IPS DF 6.9 (cell line): ENCODE measurements around the gene HSPA14.
"Not testable (repeated sequence)": the region's sequence is repeated elsewhere in the genome, so short reads cannot be mapped to it uniquely, and the experiment has no call there.

ENCODE experiments used
- DNase-seq: peaks from one replicate; pipeline ENCODE4 v3.0.0-alpha.2; 2013; ENCODE audit warnings: low read depth, low spot score
- H3K27ac ChIP-seq: one replicate; pipeline ENCODE4 v1.5.1; 2013; ENCODE audit warnings: low read length, control low read depth
- H3K27me3 ChIP-seq: 2 replicates; pipeline ENCODE4 v1.6.1; 2013; ENCODE audit warnings: mild to moderate bottlenecking, low read length; ENCODE audit not compliant: control insufficient read depth, insufficient read depth
- H3K36me3 ChIP-seq: 2 replicates; pipeline ENCODE4 v1.6.1; 2013; ENCODE audit warnings: low read length; ENCODE audit not compliant: control insufficient read depth, insufficient read depth
- H3K4me1 ChIP-seq: 2 replicates; pipeline ENCODE4 v1.6.1; 2013; ENCODE audit warnings: low read length; ENCODE audit not compliant: control insufficient read depth, insufficient read depth
- H3K4me3 ChIP-seq: 2 replicates; pipeline ENCODE4 v1.5.1; 2013; ENCODE audit warnings: mild to moderate bottlenecking, low read length
- H3K9me3 ChIP-seq: 2 replicates; pipeline ENCODE4 v1.6.1; 2013; ENCODE audit warnings: low read length, inconsistent platforms; ENCODE audit not compliant: control insufficient read depth, insufficient read depth
- WGBS: extraction: QIAGEN DNeasy Blood & Tissue Kit; methylation state at CpG from one replicate; pipeline ENCODE4 v1.1.7; 2013; ENCODE audit warnings: mixed read lengths, missing lambda C conversion rate; ENCODE audit not compliant: insufficient read length, insufficient coverage; 5-methylcytosine and 5-hydroxymethylcytosine counted together

Gene HSPA14

GRCh38 chr10:14816717-14817116, 21.4 kb upstream of the HSPA14 start:
- not testable (repeated sequence) for H3K27ac ChIP-seq, H3K36me3 ChIP-seq, H3K9me3 ChIP-seq, H3K27me3 ChIP-seq, DNase-seq, H3K4me3 ChIP-seq, H3K4me1 ChIP-seq
- no CpG with 5 or more reads among the region's 7 CpGs for WGBS

DNA sequence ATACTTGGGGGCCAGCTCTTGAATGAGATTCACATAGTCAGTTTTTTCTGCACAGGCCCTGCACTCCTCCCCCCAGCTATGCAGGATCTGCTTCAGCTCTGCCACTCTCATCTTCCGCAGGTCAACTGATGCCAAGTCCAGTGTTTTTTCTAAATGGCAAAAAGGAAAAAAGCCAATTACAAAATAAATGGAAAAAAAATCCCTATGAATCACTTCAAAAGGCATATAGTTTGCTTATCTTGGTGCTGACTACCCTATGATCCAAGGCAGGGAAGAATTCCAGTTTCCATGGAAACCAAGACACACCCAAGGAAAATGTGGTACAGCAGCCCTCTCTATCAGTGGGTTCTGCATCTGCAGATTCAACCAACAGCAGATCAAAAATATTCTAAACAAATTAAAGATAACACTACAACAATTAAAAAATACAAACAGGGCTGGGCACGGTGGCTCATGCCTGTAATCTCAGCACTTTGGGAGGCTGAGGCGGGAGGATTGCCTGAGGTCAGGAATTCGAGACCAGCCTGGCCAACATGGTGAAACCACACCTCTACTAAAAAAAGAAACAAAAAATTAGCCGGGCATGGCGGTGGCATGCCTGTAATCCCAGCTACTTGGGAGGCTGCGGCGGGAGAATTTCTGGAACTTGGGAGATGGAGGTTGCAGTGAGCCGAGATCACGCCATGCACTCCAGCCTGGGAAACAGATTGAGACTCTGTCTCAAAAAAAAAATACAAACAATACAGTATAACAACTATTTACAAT, 17.9 kb upstream of the HSPA14 start:
- no CpG with 5 or more reads among the region's 10 CpGs for WGBS
- no peaks in the 10 kb centered on the region for H3K27me3 ChIP-seq
- no peaks in the 10 kb centered on the region for H3K9me3 ChIP-seq
- no peaks in the 10 kb centered on the region for H3K36me3 ChIP-seq
- no peak overlapping the region for H3K4me3 ChIP-seq
- no peaks in the 10 kb centered on the region for H3K4me1 ChIP-seq
- H3K27ac ChIP-seq, result no peak overlapping the region
- no peak for DNase-seq

DNA sequence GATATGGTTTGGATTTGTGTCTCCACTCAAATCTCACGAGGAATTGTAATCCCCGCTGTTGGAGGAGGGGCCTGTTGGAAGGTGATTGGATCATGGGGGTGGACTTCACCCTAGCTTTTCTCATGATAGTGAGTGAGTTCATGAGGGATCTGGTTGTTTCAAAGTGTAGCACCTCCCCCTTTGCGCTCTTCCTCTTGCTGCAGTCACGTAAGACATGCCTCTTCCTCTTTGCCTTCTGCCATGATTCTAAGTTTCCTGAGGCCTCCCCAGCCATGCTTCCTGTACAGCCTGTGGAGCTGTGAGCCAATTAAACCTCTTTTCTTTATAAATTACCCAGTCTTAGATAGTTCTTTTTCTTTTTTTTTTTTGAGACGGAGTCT, 17.3 kb upstream of the HSPA14 start:
- Histone ChIP-seq H3K27ac (no peak overlapping the region), H3K36me3 (no peaks in the 10 kb centered on the region), H3K4me1 (no peaks in the 10 kb centered on the region), H3K4me3 (no peak overlapping the region), H3K9me3 (no peaks in the 10 kb centered on the region), H3K27me3 (no peaks in the 10 kb centered on the region)
- no peak for DNase-seq
- WGBS, result no CpG with 5 or more reads among the region's 5 CpGs

DNA sequence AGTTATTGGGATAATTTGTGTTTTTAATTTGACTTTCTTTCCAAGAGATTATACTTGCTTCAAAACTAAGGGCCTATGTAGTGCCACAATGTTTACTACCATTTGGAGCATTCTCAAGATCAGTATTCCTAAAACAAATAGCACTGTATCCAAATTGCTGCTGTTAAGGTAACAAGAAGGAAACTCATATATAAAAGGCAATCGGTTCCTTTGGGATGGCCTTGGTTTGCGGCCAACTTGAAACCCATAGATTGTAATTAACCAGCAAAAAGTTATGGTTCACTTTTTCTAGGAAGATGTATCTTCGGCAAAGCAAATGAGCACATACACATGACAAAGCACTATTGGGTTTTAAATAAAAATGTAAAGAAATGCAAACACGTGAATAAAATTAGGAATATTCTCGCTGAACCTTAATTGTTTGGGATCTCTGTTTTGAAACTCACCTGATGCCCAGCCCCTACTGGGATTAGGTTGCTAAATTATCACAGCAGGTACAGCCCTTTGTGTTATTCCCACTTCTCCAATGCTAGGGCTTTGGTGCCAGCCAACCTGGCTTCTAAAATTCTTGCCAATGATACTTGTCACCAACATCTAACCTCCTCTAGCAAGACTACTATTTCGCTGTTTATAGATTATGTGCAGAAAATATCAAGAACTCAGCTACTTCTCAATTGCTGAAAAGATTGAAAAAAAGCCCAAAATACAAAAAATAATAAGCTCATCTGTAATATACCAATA, 16.3 kb upstream of the HSPA14 start:
- no peaks in the 10 kb centered on the region for H3K36me3 ChIP-seq
- no peaks in the 10 kb centered on the region for H3K9me3 ChIP-seq
- H3K27me3 ChIP-seq, result no peaks in the 10 kb centered on the region
- no CpG with 5 or more reads among the region's 6 CpGs for WGBS
- no peaks in the 10 kb centered on the region for H3K4me1 ChIP-seq
- no peak overlapping the region for H3K4me3 ChIP-seq
- DNase-seq, result no peak
- no peak overlapping the region for H3K27ac ChIP-seq

DNA sequence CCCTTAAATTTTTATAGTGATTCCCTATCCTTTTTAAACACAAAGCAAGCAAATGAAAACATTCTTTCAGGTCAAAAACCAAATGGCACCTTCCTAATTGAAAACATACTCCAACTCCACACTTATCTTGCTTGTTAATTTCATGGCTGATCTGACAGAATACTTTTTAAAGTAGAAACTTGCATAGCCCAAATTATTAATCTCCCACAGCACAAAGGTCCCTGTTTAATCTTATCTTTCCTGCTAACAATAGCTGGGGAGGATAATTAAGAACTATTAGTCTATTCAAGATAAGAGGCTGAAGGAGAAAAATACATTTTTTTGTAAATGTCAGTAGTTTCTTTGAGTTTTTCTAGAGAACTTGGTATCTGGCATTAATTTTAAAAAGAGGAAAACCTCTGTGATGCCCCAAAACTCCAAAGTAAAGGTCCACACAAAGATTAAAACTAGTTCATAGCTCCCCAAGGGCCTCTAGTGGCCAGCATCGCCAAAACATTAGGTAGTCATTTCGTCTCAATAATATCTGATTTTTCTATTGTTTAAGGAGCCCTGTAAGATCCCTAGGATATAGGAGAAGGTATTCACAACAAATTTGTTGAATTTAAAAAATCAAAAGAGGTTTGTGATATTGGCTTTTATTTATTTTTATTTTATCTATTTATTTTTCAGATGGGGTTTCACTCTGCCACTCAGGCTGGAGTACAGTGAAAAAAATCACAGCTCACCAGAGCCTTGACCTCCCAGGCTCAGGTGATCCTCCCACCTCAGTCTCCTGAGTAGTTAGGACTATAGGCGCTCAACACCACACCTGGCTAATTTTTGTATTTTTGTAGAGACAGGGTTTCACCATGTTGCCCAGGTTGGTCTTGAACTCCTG, 15.0 kb upstream of the HSPA14 start:
- Histone ChIP-seq H3K27me3 (no peaks in the 10 kb centered on the region), H3K27ac (no peak overlapping the region), H3K9me3 (no peaks in the 10 kb centered on the region), H3K4me3 (no peak overlapping the region), H3K4me1 (no peaks in the 10 kb centered on the region), H3K36me3 (no peaks in the 10 kb centered on the region)
- no peak for DNase-seq
- WGBS, result no CpG with 5 or more reads among the region's 3 CpGs

GRCh38 chr10:14823966-14824365, 14.1 kb upstream of the HSPA14 start:
- no peak overlapping the region for H3K27ac ChIP-seq
- no peaks in the 10 kb centered on the region for H3K27me3 ChIP-seq
- H3K4me3 ChIP-seq, result no peak overlapping the region
- H3K4me1 ChIP-seq, result no peaks in the 10 kb centered on the region
- no CpG with 5 or more reads among the region's 3 CpGs for WGBS
- DNase-seq, result no peak
- H3K9me3 ChIP-seq, result no peaks in the 10 kb centered on the region
- H3K36me3 ChIP-seq, result no peaks in the 10 kb centered on the region

- WGBS, result no CpG with 5 or more reads among the region's 1 CpG
- H3K27ac ChIP-seq, result no peak overlapping the region
- H3K9me3 ChIP-seq, result no peaks in the 10 kb centered on the region
- DNase-seq, result no peak
- H3K4me1 ChIP-seq, result no peaks in the 10 kb centered on the region
- no peaks in the 10 kb centered on the region for H3K27me3 ChIP-seq
- no peaks in the 10 kb centered on the region for H3K36me3 ChIP-seq
- H3K4me3 ChIP-seq, result no peak overlapping the region
Observed at GRCh38 chr10:14826076-14826829, 11.9 kb upstream of the HSPA14 start.

DNA sequence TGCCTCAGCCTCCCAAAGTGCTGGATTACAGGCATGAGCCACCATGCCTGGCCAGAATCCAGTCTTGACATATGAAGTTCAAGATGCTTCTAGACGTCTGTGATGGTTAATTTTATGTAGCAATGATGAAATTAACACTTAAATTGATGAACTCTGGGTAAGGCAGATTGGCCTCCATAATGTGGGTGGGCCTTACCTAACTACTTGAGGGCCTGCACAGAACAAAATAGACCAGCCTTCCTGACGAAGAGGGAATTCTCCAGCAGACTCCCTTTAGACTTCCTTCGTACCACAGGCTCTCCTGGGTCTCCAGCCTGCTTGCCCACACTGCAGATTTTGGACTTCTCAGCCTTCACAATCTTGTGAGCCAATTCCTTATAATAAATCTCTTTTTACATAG, 5.0 kb upstream of the HSPA14 start:
- no peaks in the 10 kb centered on the region for H3K4me1 ChIP-seq
- H3K36me3 ChIP-seq, result no peaks in the 10 kb centered on the region
- no peak overlapping the region for H3K27ac ChIP-seq
- H3K27me3 ChIP-seq, result no peaks in the 10 kb centered on the region
- H3K9me3 ChIP-seq, result no peaks in the 10 kb centered on the region
- H3K4me3 ChIP-seq, result no peak overlapping the region
- no peak for DNase-seq
- no CpG with 5 or more reads among the region's 3 CpGs for WGBS

DNA sequence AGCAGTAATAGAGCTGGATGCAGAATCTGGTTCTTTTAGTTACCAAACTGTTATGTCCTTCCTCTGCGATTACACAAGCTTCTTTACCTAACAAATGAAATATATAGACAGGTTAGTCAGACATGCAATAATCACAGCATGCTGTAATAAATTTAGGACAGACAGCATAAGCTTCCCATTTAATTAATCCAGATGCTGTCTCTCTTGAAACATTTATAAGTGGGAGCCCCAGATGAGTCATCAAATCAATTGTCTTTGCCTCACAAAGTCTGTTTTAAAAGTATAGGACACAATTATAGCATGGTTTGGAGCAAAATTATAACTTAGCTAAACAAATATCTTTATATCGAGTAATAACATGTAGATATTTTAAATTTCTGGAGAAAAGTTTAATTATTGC, 1.9 kb upstream of the HSPA14 start:
- Histone ChIP-seq H3K4me1 (no peaks in the 10 kb centered on the region), H3K9me3 (no peaks in the 10 kb centered on the region), H3K4me3 (no peak overlapping the region), H3K27me3 (no peaks in the 10 kb centered on the region), H3K27ac (no peak overlapping the region), H3K36me3 (no peaks in the 10 kb centered on the region)
- DNase-seq, result no peak
- WGBS, result no CpG with 5 or more reads among the region's 2 CpGs
